ENCODE measurements around the gene LRRN3.

LRRN3 gene

DNA sequence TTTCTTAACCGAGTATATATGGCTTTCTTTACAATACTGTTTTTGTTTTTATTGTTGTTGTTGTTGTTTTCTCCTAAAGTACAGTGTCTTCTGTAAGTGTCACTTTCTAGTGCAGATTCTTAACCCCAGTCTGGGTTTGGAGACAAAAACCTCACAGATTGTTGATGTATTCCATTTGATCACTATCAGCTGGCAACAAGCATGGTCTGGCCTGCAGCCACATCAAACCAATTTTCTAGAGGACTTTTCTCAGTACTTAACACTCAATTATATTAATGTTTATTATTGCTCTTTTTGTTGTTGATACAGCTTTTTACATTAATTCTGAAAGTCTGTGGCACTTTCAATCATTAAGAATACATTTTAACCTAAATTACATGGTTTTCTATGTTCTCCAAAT, 17.1 kb downstream of the LRRN3 start:
- no peak for DNase-seq

DNA sequence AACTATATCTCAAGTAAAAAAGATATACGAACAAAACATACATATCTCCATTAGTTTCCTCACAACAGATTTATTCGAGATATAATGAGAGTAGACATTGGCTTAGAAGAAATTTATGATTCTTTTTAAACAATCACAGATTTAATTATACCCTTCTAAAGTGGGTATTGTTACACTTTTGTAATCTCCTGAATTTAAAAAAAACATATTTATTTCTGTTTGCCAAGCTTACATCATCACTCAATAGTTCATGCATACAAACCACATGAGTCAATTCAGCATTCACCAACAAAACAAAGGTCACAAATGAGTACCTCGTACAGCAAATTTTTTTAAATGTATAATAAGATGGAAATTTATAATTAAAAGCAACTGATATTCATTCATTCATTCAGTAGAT, 17.6 kb downstream of the LRRN3 start:
- DNase-seq, result no peak

DNA sequence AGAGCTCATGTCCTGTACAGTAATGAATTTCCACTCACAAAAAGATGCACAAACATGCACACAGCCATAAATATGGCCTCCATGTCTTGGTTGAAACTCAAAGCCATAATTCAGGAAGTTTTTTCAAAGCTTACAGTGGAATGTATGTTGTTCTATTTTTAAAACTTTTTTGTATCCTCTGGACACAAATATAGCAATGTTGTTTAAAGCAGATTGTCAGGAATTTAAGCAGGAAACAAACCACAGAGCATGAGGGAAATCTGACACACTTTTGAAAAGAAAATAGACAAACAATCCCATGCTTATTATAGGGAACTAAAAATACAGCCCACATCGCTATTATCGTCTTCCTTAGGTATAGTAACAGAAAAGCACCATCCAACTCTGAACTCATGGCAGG, 21.5 kb downstream of the LRRN3 start:
- no peak for DNase-seq

DNA sequence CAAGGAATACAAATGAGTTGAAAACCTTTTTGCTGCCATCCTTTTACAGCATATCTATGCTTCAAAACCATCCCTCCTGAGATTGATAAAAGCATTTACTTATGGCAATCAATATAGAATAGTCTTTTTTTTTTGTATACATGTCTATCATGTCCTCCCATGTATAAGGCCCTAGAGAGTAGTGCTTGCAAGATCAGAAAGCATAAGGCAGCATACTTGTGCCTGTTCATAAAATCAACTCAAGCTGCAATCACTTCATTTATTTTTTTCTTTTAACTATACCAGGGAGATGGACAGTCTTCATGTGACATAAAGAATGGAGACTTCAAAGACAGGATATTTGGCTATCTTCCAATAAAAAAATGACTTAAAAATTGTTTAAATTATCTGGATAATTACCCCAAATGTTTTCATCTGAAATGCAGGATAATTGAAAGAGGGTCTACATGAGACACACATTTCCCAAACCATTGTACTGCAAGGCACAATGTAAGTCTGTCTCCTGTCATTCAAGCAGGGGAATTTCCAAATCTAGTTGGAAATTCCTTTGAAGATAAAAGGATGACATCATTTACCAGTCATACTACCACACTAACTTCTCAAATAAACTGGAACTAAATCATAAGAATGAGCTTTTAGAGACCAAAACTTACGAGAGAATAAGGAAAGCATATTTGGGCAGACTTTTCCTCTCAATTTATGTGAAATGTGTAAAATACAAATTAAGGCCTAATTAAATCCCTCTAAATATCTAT, 22.5 kb downstream of the LRRN3 start:
- peak in 1 of 2 experiments; percentile 15 for DNase-seq

DNA sequence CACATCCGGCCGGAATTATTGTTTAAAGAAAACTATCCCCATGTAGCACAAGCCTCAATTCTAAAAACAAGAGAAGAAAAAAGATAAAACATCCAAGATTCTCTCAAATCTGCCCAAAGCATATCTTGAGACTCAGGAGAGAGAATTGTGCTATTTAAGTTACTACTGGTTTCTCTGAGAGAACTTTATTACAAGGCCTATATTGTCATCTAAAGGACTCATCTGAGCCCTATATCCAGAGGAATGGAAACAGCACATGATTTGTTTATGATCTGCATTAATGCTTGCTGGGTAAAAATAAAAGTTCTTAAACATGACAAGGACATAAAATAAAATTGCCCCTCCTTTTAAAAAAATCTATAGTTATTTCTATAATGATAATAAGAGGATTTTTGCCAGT, 25.0 kb downstream of the LRRN3 start:
- DNase-seq, result no peak

DNA sequence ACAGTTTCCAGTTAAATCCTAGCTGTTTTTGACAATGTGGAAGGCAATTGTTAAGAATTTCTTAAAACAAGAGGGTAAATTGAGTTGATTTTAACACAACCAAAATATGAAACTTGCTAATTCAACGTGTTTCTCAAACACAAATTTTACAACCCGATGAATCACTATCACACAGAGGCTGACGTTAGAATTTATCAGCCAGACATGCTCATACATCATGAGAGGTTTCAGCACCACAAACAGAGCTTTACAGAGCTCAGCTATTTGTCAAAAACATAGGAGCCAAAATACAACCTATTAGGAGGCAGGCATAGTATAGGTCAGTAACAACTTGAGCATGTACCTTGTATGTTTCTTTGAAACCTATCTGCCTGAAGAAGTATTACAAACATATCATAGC, 36.1 kb downstream of the LRRN3 start:
- DNase-seq, result no peak

DNA sequence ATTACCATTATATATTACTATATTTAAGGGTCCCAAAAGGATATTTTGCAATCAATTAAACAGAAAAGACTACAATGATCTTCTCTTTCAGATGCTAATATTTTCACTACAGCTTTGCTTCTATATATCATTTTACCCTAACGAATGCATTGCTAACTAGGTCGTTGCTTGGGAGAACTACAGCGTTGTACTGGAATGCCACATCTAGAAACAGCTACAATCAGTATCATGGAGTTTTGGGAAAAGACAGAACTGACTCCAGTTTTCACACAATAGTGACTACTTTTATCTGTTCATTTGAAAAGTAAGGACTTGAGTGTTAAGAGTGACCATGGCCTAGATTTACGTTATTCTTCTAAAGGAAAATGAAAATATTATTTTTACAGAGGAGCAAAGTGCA, 38.5 kb downstream of the LRRN3 start:
- DNase-seq, result no peak

DNA sequence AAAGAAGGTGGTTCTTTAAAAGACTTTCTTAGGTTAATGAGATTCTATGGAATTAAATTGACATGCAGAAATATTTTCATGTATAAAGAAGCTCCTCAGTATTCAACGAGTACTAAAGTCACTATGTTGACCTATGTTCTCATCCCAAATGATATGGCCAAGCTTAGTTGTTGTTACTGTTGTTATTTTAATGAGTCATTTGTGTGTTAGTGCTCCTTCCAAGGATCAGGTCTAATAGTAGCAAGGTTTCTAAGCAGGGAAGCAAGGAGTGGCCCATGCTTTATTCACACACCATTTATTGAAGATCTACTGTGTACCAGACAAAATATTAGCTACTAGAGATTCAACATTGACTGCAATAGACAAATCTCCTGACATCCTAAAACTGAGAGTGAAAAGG, 41.9 kb downstream of the LRRN3 start:
- DNase-seq, result no peak

DNA sequence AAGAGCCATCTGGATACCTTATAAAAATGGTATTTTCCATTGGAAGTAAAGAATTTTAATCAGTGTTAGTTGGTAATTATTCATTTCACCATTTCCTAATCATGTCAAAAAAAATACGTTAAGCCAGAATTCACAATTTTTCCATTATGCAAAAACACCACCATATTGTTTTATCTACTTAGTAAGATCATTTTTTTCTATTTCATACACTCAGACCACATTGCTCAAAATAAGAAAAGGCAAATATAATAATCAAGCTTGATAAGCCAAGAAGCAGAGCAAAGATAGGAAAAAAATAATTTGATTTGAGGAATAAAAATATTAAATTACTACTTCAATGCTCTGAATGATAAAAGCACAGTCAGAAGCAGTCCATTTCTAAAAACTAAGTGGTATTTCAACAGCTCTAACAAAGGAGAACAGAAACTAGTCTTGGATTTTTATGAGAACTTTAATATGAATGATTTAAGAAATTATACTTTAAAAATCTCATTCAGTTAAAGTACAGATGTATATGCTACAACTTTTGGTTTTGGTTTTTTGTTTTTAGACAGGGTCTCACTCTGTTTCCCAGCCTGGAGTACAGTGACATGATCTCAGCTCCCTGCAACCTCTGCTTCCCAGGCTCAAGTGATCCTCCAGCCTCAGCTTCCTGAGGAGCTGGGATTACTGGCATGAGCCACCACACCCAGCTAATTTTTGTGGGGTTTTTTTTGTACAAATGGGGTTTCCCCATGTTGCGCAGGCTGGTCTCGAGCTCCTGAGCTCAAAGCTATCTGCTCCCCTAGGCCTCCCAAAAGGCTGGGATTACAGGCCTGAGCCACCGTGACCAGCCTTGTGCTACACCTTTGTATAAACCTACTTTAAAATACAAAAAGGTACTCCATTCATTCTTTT, 46.6 kb downstream of the LRRN3 start:
- DNase-seq, result peak; percentile 15 to 55

DNA sequence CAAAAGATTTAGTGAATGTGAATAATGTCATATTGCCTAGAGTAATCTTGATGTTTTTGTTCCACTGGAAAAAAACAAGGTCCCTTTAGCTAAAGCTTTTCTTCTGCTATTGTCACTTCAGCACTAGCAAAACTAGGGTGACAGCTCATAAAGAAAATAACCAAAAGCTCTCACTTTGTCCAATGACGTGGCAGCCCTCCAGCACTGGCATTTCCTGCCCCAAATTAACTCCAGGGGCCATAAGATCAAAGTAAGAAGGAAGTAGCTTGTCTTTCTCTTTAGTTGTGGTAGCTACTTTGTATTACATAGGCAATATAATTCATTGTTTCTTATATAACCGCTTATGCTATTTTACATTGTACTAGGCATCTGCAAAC, 47.3 kb downstream of the LRRN3 start:
- DNase-seq, result peak in 1 of 2 experiments; percentile 77

DNA sequence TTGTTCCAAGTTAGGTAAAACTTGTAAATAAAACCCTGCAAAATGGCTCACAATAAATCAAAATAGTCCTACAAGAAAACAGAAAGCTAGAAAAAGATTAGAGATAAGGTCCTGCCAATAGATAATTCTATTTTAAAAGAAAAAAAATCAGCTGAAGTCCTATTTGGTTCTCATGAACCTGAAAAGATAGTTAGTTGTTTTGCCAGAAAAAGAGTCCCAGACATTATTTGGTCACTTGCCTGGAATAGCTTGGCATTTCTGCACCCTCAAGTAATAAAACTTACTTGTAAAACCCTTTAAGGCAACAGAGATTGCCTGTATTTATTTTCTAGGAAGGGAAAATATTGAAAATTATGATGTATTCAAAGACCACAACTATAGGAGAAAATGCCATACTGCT, 47.7 kb downstream of the LRRN3 start:
- no peak for DNase-seq

DNA sequence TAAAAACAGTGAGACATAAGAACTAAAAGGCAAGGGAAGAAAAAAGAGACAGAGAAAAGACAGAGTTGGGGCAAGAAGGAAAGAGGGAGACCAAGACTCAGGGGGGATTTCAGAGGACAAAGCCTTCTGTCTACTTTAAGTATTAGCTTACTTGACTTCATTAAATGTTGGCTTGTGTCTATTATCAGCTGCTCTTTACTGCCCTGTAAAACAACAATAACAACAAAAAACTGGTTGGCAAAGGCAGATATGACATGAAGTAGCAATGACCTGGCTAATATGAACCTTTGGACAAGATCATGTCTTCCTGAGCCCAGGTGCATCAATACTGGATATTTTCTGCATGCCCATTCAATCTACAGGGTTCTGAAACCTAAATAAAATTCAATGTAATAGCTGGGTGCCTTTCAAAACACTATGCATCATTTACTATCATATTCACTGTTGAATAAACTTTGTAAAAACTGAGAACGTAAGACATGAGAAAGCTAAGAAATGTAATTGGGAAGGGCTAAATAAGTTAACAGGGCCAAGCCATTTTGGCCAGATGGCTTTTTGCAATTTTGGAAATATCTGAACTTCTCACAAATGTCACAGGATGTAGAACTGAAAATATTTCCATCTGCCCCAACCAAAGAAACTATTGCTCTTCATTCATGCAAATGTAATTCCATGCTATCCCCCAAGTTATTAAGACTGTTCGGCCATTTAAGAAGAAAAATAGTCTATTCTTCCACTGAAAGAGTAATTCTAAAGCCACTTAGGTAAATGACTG, 49.4 kb downstream of the LRRN3 start:
- DNase-seq, result no peak

DNA sequence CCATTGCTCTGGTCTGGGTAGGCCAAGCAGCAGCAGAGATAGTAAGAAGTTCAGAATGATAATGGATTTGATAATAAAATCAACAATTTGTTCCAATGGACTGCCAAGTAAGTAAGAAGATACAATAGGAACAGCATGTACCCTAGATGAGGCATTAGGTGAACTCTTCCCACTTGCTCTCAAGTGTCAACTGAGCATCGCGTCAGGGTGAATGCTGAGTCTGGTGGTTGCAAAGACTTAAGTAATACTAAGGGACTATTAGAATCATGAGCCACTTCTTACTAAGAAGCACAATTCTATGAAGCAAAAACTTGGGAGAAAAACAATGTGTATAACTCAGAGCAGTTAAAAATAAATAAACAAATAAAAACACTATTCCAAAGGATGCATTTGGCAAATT, 54.5 kb downstream of the LRRN3 start:
- no peak for DNase-seq

DNA sequence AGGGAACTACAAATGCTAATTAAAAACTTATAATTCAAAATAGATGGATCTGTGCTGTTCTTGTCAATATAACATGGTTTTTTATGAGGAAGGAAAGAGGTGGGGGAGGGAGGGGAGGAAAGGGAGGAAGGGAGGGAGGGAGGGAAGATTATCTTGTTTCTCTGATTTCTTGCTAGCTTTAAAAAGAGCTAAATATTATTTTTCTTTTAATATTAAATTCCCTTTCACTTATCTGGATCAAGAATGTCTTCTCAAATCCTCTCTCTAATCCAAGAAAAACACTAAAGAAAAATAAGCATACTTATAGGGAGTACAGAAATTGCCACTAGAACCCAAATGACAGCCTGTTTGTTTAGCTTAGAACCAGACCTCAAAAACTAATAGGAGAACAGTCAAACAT, 55.2 kb downstream of the LRRN3 start:
- DNase-seq, result no peak

DNA sequence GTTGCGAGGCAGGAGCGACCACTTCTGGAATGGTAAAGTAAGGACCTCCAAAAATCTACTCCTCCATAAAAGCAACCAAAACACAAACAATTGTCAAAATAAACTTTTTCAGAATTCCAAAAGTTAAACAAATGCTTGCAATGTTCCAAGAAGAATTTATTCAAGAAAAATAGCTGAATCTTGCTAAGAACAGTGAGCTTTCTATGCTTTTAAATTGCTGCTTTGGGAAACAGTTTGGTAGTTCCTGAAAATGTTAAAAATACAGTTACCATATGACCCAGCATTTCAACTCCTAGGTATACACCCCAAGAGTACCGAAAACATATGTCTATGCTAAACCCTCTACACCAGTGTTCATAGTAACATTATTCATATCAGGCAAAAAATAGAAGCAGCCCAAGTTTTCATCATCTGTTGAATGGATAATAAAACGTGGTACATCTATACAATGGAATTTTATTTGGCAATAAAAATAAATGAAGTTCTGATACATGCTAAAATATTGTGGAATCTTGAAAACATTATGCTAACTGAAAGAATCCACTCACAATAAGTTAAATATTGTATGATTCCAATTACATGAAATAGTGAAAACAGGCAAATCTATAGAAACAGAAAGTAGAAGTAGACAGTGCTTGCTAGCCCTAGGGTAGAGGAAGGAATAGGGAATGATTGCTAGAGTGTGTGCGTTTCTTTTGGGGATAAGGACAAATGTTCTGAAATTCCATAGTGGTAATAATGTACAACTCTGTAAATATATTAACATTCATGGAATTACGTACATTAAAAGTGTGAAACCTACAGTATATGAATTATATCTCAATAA, 57.0 kb downstream of the LRRN3 start:
- DNase-seq, result no peak

DNA sequence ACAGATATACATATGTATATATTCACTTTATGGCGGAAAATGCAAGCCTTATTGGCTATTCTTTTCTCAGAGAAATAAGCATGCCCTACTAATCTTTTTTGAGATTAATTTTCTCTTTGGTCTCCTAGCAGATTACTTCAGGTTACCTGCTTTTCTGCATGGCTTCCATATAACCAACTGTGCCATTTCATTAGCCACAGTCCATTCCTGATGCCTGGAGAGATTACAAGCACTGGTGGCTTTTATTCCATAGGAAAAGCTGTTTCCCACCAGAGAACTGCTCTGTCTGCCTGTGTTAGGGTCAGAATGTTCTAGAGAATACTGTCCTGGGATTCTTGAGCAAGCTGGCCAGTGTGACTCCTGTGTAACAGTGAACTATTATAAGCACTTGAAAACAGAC, 59.8 kb downstream of the LRRN3 start:
- DNase-seq, result no peak

DNA sequence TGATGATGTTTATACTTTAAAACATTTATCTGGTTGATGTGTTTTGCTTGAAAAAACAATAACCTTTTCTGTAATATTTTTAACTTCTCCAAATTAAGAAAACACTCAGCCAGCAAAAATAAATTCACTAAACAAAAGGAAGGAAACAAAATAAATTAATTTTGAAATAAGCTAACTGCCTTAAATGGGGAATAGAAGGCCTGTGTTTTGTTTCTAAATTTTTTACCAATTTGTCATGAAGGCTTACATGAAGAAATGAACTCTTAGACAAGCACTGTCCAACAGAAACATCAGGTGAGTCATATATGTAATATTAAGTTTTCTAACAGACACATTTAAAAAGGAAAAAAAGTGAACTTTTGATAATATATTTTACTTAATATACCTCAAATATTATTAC, 68.5 kb downstream of the LRRN3 start:
- DNase-seq, result no peak

DNA sequence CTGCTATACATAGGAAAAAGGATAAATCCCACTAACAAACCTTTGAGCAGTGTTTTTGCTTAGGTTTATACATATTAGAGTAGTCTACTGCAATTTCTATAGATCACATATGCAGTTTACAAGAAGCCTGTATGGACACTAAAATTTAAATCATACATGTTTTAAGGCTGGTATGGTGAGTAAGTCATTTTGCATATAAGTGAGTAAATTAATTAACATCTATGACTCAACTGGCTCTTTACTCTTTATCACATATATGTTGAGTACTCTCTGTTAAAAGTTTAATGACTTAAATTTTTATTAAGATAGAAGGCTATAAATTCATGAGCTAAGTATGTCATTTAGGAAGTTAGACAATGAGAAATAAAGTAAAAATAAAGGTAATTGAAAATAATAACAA, 69.4 kb downstream of the LRRN3 start:
- DNase-seq, result no peak

DNA sequence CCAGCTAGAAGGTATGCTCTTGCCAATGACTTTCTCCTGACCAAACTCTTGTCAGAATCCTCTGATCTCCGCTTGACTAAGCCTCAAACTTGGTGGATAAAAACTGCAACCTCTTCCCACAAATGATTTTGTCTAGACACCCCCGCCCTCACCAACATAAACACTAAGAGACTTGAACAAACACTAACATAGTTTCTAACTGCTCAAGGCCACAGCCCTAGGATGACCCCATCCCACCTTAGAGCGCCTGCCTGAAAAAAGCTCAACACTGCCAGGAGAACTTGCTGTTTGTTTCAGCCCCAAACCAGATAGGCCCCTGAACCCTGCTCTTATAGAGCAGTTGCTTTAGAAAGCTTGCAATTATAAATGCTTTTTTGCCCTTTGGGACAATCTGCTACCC, 71.8 kb downstream of the LRRN3 start:
- DNase-seq, result no peak

DNA sequence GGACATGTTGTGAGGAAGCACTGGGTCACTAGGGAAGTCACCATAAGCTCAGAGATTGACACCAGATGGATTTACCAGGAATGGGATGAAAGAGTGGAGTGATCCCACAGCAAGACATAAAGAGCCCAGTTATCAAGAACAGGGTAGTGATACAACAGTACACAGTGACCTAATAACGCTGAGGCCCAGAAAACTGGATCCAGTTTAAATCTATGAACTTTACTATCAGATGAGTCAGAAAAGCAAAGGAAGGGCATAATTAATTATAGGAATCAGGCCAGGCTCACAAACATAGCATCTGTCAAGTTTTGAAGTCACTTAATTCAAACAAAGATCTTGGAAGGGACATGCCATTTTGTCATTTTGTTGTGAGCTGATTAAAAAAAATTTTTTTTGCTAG, 73.5 kb downstream of the LRRN3 start:
- DNase-seq, result no peak

DNA sequence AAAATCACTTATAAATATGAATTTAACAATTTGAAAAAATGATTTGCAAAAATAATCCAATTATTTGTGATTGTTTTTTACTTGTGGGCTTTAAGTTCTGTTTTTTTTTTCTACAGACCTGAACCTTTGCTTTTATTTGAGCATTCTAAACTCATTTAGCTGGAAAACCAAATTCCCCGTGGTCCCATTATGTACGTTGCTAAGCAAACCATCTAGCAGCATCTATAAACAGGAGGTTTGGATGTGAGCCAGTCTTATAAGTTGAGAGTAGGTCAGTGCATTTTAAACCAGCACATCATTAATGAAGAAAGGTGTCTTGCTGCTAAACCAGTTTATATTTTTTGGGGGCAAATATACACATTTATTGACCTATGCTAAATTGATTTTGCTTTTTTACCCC, 77.3 kb downstream of the LRRN3 start:
- no peak for DNase-seq

DNA sequence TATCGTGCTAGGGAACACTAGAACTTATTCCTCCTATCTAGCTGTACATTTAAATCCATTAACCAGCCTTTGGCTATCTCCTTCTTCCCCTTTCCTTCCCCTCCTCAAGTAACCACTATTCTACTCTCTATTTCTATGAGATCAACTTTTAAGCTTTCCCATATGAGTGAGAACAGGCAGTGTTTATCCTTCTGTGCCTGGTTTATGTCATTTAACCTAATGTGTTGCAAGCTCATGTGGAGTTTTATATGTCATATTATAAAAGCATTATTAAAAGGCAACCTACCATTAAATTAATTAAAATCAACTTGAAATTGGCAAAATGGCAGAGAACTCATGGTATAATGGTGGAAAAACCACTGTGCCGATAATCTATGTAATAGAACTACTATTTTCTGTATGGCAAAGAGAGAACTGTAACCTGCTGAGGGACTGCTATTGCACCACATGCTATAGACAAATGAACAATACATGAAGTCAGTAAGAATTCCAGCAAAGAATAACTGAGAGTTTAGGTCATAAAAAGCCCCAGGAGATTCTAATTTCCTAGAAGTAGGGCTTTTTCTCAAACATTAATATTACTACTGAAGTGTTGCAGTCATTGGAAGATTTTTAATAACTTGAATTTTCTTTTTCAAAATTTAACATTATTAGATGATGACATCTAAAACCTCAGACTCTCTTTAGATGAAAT, 81.8 kb downstream of the LRRN3 start:
- DNase-seq, result no peak
